GM13976 (cell line): ENCODE data around the gene SNX13.

Source experiments
- DNase-seq: peaks from one replicate; pipeline ENCODE4 v3.0.0; 2012; ENCODE audit warnings: low spot score
- CTCF ChIP-seq: IDR thresholded peaks from 2 replicates; pipeline ENCODE4 v1.5.1; 2012; ENCODE audit warnings: borderline replicate concordance, mild to moderate bottlenecking; ENCODE audit not compliant: insufficient read depth; ENCODE audit errors: extremely low read depth, missing control alignments, control extremely low read depth
- in situ Hi-C: fragments of 300-500 bp; cut with MboI; formaldehyde crosslinking; loops from one replicate; pipeline ENCODE4 v1.12.0; 2022; ENCODE audit warnings: low sequenced_read_pairs, mixed read lengths, inconsistent platforms; ENCODE audit not compliant: unreplicated experiment

Gene SNX13

GRCh38 chr7:17773289-17773626, 167.0 kb downstream of the SNX13 start:
- no peak for TF ChIP-seq CTCF
- in situ Hi-C loops: loop anchor here (10.0 kb wide), 1 partner anchor 552 kb away; no protein-coding TSS in a partner anchor
- DNase-seq: no peak

- in situ Hi-C loops: loop anchor here (10.0 kb wide), 1 partner anchor 552 kb away; no protein-coding TSS in a partner anchor
- TF ChIP-seq CTCF: no peak
- no peak for DNase-seq
Measured at GRCh38 chr7:17772581-17773288, 167.6 kb downstream of the SNX13 start.

GRCh38 chr7:17771901-17772408, 168.3 kb downstream of the SNX13 start:
- in situ Hi-C loops: loop anchor here (10.0 kb wide), 1 partner anchor 553 kb away; no protein-coding TSS in a partner anchor
- DNase-seq: no peak
- no peak for TF ChIP-seq CTCF

- no peak for TF ChIP-seq CTCF
- DNase-seq: no peak
- in situ Hi-C loops: loop anchor here (10.0 kb wide), 1 partner anchor 554 kb away; no protein-coding TSS in a partner anchor
Measured at GRCh38 chr7:17770710-17771375, 169.5 kb downstream of the SNX13 start.

GRCh38 chr7:17769918-17770317, 170.4 kb downstream of the SNX13 start:
- peak; percentile 46 for DNase-seq
- in situ Hi-C loops: loop anchor here (10.0 kb wide), 1 partner anchor 555 kb away; no protein-coding TSS in a partner anchor
- TF ChIP-seq CTCF: peak; percentile 73

- DNase-seq: no peak
- in situ Hi-C loops: no loop called here
- TF ChIP-seq CTCF: no peak
Measured at GRCh38 chr7:17758008-17758407, 182.3 kb downstream of the SNX13 start.
